OCI-LY3 (cell line): Measurements from ENCODE around the gene FRMD8.

Source experiments
- CTCF ChIP-seq: fragments of 200-600, 300-600 bp; sonication (generic); IDR thresholded peaks from 2 replicates; pipeline ENCODE4 v1.5.1; 2014; ENCODE audit warnings: antibody characterized with exemption, low read length, low read depth
- EZH2phosphoT487 ChIP-seq: fragments of 200-600 bp; shearing (Covaris generic); IDR thresholded peaks from 2 replicates; pipeline ENCODE4 v1.6.1; 2018; ENCODE audit warnings: antibody characterized with exemption, mixed run types, low read depth

GRCh38 chr11:65426839-65427690 lies 40.6 kb downstream of the FRMD8 start:
- TF ChIP-seq CTCF (no peak), EZH2phosphoT487 (no peak)
